Glomerular visceral epithelial cell (primary cell): ENCODE results near the gene PRKD1.

Source experiments
- DNase-seq: peaks from one replicate; pipeline ENCODE4 v3.0.0-alpha.2; 2016; ENCODE audit errors: extremely low spot score

The PRKD1 gene

GRCh38 chr14:29672831-29673230, 254.8 kb downstream of the PRKD1 start:
- DNase-seq: no peak

- no peak for DNase-seq
Observed at GRCh38 chr14:29671034-29671433, 256.6 kb downstream of the PRKD1 start.

- DNase-seq: no peak
Observed at GRCh38 chr14:29668201-29668600, 259.4 kb downstream of the PRKD1 start.

GRCh38 chr14:29664515-29664914, 263.1 kb downstream of the PRKD1 start:
- no peak for DNase-seq

GRCh38 chr14:29663281-29663801, 264.3 kb downstream of the PRKD1 start:
- no peak for DNase-seq

GRCh38 chr14:29654901-29655550, 272.6 kb downstream of the PRKD1 start:
- no peak for DNase-seq

GRCh38 chr14:29653303-29653702, 274.3 kb downstream of the PRKD1 start:
- DNase-seq: no peak

GRCh38 chr14:29652571-29652970, 275.1 kb downstream of the PRKD1 start:
- no peak for DNase-seq

- DNase-seq: no peak
Observed at GRCh38 chr14:29650554-29651269, 276.9 kb downstream of the PRKD1 start.

- no peak for DNase-seq
Observed at GRCh38 chr14:29649170-29649569, 278.5 kb downstream of the PRKD1 start.

- DNase-seq: no peak
Observed at GRCh38 chr14:29648045-29648444, 279.6 kb downstream of the PRKD1 start.

- no peak for DNase-seq
Observed at GRCh38 chr14:29645117-29645516, 282.5 kb downstream of the PRKD1 start.

GRCh38 chr14:29643433-29644211, 284.0 kb downstream of the PRKD1 start:
- DNase-seq: no peak

- peak; percentile 66 for DNase-seq
Observed at GRCh38 chr14:29637411-29637810, 290.2 kb downstream of the PRKD1 start.

- no peak for DNase-seq
Observed at GRCh38 chr14:29636870-29637269, 290.8 kb downstream of the PRKD1 start.

- no peak for DNase-seq
Observed at GRCh38 chr14:29630566-29631160, 297.0 kb downstream of the PRKD1 start.

- DNase-seq: no peak
Observed at GRCh38 chr14:29629839-29630238, 297.8 kb downstream of the PRKD1 start.

GRCh38 chr14:29627137-29627536, 300.5 kb downstream of the PRKD1 start:
- no peak for DNase-seq

GRCh38 chr14:29618323-29619067, 309.2 kb downstream of the PRKD1 start:
- no peak for DNase-seq

- no peak for DNase-seq
Observed at GRCh38 chr14:29616922-29617321, 310.7 kb downstream of the PRKD1 start.

- no peak for DNase-seq
Observed at GRCh38 chr14:29608861-29609260, 318.8 kb downstream of the PRKD1 start.
